WTC11 (cell line): ENCODE measurements around the gene KLHL35.

Experiments
- CREB1 ChIP-seq: sonication (generic); formaldehyde crosslinking; IDR thresholded peaks from 2 replicates; pipeline ENCODE4 v1.8.0; 2023; ENCODE audit warnings: mild to moderate bottlenecking, missing genetic modification reagents
- ETV6 ChIP-seq: sonication (generic); formaldehyde crosslinking; IDR thresholded peaks from 2 replicates; pipeline ENCODE4 v1.8.1; 2022; ENCODE audit warnings: mild to moderate bottlenecking, missing genetic modification reagents
- FOXK1 ChIP-seq: sonication (generic); formaldehyde crosslinking; IDR thresholded peaks from 2 replicates; pipeline ENCODE4 v1.8.0; 2022; ENCODE audit warnings: mild to moderate bottlenecking, moderate library complexity, missing genetic modification reagents
- NFE2L1 ChIP-seq: sonication (generic); formaldehyde crosslinking; IDR thresholded peaks from 2 replicates; pipeline ENCODE4 v1.8.1; 2023; ENCODE audit warnings: missing genetic modification reagents
- NR2C2 ChIP-seq: sonication (generic); formaldehyde crosslinking; IDR thresholded peaks from 2 replicates; pipeline ENCODE4 v1.8.0; 2022; ENCODE audit warnings: mild to moderate bottlenecking, missing genetic modification reagents
- SMAD4 ChIP-seq: sonication (generic); formaldehyde crosslinking; IDR thresholded peaks from 2 replicates; pipeline ENCODE4 v1.8.0; 2022; ENCODE audit warnings: mild to moderate bottlenecking, missing genetic modification reagents
- TF ChIP-seq, protein P1 (sequence below): fragments of 250-450 bp; sonication (Bioruptor Pico); IDR thresholded peaks from 2 replicates; pipeline ENCODE4 v1.9.0; 2021; ENCODE audit warnings: moderate library complexity, mild to moderate bottlenecking, inconsistent platforms, borderline replicate concordance
- TF ChIP-seq, protein P2 (sequence below): sonication (generic); formaldehyde crosslinking; IDR thresholded peaks from 2 replicates; pipeline ENCODE4 v1.8.1; 2023; ENCODE audit warnings: mild to moderate bottlenecking, missing genetic modification reagents, moderate library complexity
- TF ChIP-seq, protein P3 (sequence below): fragments of 200-600 bp; IDR thresholded peaks from 2 replicates; pipeline ENCODE4 v1.8.0; 2022; ENCODE audit warnings: antibody characterized with exemption
- TF ChIP-seq, protein P4 (sequence below): sonication (generic); formaldehyde crosslinking; IDR thresholded peaks from 2 replicates; pipeline ENCODE4 v1.8.1; 2023; ENCODE audit warnings: mild to moderate bottlenecking, missing genetic modification reagents
- TF ChIP-seq, protein P5 (sequence below): sonication (generic); formaldehyde crosslinking; IDR thresholded peaks from 2 replicates; pipeline ENCODE4 v1.8.1; 2023; ENCODE audit warnings: mild to moderate bottlenecking, missing genetic modification reagents, moderate library complexity
- TF ChIP-seq, protein P6 (sequence below): sonication (generic); formaldehyde crosslinking; IDR thresholded peaks from 2 replicates; pipeline ENCODE4 v1.8.0; 2022; ENCODE audit warnings: mild to moderate bottlenecking, missing genetic modification reagents
- TF ChIP-seq, protein P7 (sequence below): sonication (generic); formaldehyde crosslinking; IDR thresholded peaks from 2 replicates; pipeline ENCODE4 v1.8.0; 2022; ENCODE audit warnings: mild to moderate bottlenecking, missing genetic modification reagents

DNA sequence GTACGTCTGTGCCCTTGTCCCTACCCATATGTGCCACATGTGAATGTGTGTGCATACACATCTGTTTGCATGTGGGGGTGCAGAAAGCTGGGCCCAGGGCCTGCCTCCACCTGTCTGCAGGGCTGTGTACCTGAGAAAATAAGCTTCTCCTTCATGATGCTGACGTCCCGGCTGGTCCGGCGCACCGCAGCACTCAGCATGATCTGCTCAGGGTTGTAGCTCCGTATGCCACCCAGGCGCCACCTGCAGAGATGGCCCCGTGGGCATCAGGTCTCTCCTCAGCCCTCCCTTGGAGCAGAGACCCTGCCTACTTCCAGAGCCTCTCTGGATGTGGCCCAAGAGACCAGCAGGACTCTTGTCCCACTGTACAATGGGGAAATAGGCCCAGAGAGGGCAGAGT lies 3.8 kb upstream of the KLHL35 start:
- TF ChIP-seq, protein P1, sequence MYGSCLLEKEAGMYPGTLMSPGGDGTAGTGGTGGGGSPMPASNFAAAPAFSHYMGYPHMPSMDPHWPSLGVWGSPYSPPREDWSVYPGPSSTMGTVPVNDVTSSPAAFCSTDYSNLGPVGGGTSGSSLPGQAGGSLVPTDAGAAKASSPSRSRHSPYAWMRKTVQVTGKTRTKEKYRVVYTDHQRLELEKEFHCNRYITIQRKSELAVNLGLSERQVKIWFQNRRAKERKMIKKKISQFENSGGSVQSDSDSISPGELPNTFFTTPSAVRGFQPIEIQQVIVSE (CRISPR knock-in tag), result no peak
- TF ChIP-seq, protein P2, sequence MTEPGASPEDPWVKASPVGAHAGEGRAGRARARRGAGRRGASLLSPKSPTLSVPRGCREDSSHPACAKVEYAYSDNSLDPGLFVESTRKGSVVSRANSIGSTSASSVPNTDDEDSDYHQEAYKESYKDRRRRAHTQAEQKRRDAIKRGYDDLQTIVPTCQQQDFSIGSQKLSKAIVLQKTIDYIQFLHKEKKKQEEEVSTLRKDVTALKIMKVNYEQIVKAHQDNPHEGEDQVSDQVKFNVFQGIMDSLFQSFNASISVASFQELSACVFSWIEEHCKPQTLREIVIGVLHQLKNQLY, result no peak
- TF ChIP-seq, protein P3, sequence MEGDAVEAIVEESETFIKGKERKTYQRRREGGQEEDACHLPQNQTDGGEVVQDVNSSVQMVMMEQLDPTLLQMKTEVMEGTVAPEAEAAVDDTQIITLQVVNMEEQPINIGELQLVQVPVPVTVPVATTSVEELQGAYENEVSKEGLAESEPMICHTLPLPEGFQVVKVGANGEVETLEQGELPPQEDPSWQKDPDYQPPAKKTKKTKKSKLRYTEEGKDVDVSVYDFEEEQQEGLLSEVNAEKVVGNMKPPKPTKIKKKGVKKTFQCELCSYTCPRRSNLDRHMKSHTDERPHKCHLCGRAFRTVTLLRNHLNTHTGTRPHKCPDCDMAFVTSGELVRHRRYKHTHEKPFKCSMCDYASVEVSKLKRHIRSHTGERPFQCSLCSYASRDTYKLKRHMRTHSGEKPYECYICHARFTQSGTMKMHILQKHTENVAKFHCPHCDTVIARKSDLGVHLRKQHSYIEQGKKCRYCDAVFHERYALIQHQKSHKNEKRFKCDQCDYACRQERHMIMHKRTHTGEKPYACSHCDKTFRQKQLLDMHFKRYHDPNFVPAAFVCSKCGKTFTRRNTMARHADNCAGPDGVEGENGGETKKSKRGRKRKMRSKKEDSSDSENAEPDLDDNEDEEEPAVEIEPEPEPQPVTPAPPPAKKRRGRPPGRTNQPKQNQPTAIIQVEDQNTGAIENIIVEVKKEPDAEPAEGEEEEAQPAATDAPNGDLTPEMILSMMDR, result no peak
- TF ChIP-seq FOXK1 (CRISPR knock-in tag) (no peak), CREB1 (CRISPR knock-in tag) (no peak), NR2C2 (no peak), ETV6 (CRISPR knock-in tag) (no peak), NFE2L1 (CRISPR knock-in tag) (no peak), SMAD4 (no peak)
- TF ChIP-seq, protein P4, sequence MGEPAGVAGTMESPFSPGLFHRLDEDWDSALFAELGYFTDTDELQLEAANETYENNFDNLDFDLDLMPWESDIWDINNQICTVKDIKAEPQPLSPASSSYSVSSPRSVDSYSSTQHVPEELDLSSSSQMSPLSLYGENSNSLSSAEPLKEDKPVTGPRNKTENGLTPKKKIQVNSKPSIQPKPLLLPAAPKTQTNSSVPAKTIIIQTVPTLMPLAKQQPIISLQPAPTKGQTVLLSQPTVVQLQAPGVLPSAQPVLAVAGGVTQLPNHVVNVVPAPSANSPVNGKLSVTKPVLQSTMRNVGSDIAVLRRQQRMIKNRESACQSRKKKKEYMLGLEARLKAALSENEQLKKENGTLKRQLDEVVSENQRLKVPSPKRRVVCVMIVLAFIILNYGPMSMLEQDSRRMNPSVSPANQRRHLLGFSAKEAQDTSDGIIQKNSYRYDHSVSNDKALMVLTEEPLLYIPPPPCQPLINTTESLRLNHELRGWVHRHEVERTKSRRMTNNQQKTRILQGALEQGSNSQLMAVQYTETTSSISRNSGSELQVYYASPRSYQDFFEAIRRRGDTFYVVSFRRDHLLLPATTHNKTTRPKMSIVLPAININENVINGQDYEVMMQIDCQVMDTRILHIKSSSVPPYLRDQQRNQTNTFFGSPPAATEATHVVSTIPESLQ (CRISPR knock-in tag), result no peak
- TF ChIP-seq, protein P5, sequence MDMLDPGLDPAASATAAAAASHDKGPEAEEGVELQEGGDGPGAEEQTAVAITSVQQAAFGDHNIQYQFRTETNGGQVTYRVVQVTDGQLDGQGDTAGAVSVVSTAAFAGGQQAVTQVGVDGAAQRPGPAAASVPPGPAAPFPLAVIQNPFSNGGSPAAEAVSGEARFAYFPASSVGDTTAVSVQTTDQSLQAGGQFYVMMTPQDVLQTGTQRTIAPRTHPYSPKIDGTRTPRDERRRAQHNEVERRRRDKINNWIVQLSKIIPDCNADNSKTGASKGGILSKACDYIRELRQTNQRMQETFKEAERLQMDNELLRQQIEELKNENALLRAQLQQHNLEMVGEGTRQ, result no peak
- TF ChIP-seq, protein P6, sequence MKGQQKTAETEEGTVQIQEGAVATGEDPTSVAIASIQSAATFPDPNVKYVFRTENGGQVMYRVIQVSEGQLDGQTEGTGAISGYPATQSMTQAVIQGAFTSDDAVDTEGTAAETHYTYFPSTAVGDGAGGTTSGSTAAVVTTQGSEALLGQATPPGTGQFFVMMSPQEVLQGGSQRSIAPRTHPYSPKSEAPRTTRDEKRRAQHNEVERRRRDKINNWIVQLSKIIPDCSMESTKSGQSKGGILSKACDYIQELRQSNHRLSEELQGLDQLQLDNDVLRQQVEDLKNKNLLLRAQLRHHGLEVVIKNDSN (CRISPR knock-in tag), result no peak
- TF ChIP-seq, protein P7, sequence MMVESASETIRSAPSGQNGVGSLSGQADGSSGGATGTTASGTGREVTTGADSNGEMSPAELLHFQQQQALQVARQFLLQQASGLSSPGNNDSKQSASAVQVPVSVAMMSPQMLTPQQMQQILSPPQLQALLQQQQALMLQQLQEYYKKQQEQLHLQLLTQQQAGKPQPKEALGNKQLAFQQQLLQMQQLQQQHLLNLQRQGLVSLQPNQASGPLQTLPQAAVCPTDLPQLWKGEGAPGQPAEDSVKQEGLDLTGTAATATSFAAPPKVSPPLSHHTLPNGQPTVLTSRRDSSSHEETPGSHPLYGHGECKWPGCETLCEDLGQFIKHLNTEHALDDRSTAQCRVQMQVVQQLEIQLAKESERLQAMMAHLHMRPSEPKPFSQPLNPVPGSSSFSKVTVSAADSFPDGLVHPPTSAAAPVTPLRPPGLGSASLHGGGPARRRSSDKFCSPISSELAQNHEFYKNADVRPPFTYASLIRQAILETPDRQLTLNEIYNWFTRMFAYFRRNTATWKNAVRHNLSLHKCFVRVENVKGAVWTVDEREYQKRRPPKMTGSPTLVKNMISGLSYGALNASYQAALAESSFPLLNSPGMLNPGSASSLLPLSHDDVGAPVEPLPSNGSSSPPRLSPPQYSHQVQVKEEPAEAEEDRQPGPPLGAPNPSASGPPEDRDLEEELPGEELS (CRISPR knock-in tag), result no peak
